Measurements from ENCODE around the gene CAMKV.
"Not testable (repeated sequence)": the region's sequence is repeated elsewhere in the genome, so short reads cannot be mapped to it uniquely, and the experiment has no call there.

Gene CAMKV

GRCh38 chr3:49855662-49856061 is 14.0 kb downstream of the CAMKV start:
- DNase-seq (ENCODE audit: low read depth, low spot score) = no peak

- no peak for DNase-seq (ENCODE audit: low read depth, low spot score)
Observed at GRCh38 chr3:49845694-49846093, 24.0 kb downstream of the CAMKV start.

- no peak for DNase-seq (ENCODE audit: low read depth, low spot score)
Observed at GRCh38 chr3:49844464-49845183, 25.1 kb downstream of the CAMKV start.

DNA sequence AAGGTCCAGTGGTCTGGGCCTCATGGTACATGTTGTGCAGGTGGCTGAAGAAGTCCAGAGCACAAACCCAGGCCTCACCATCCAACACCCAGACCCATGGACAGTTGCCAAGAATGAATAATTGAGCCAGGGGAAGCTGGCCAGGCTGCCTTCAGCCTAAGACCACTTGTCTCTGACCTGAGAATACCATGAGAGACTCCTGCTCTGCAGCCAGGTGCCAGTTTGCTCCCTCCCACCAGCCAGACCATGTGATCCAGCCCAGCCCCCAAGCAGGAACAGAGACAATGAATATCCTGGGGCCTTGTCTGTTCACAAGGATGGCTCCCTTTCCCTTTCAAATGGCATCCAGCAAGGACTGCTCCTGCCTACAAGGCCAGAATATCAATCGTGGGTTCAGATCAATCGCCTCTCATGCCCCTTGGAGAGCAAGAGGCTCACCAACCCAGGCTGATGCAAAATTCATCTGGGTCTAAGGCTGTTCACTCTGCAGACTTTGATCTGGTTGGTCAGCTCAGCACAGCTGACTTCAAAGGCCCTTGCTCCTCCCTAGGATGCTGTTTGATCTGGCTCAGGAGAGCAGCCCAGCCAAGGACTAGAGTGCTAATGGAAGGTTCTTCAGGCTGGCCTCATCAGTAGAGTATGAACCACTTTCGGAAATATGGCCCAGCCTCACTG is 26.7 kb downstream of the CAMKV start:
- DNase-seq (ENCODE audit: low read depth, low spot score) = no peak

DNA sequence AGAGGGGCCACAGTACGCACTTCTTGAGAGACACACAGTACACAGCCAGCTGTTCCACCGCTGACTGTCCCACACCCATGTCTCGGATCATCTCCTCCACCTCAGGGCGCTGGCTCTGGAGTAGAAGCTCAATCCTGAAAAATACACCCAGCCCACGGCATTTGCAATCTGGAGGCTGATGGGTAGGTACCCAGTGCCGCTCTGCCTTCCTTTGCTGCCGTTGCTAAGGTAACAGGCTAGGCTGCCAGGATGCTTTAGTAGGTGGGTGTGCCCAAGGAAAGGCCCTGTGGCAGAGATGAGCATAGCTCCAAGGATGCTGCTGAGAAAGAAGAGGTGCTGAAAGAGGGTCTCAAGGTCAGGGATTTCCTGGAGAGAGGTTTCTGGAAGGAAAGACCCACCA is 27.9 kb downstream of the CAMKV start:
- no peak for DNase-seq (ENCODE audit: low read depth, low spot score)

GRCh38 chr3:49841126-49841696 is 28.5 kb downstream of the CAMKV start:
- DNase-seq (ENCODE audit: low read depth, low spot score) = peak; percentile 25

DNA sequence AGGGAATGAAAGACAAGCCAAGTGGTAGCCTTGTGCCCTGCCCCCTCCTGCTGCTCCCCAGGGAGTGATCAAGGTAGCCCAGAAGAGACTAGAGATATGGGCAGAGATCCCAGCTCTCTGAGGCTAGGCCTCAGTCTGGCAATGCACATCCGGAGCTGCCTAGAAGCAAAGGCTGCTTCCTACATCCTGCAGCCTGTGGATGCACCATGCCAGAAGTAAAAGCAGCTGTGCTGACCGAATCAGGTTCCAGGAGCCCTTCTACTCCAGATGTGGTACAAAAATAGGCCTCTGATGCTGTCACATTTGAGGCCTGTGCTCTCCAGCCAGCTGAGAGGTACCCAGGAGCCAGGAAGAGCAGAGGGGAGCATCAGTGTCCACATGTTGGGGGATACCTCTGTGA is 29.3 kb downstream of the CAMKV start:
- no peak for DNase-seq (ENCODE audit: low read depth, low spot score)

DNA sequence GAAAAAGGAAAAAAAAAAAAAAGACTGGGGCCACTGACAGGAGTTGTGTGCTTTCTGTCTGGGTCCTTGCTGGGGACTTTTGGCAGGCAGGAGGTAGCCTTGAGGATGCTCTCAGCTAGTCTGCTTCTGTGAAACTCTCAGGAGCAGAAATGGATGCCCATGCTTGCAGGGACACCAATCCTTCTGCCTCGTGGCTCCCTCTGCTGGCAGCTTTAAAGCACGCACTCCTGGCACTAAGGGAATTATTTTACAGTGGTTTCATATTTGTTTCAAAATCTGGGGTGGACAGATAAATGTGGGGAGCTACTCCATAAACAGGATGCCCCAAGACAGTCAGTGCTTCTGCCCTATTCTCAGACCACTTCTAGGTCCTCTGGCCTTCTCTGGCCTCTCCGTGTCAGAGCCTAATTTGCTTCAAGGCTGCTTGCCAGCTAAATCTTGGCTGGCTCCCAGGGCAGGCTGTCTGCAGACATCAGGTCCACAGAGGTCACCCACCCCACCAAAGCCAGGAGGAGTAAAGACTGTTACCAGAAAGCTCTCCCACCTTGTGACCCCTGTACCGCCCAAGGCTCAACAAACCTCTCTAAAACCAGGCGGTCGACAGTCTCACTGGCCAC is 30.4 kb downstream of the CAMKV start:
- peak; percentile 28 for DNase-seq (ENCODE audit: low read depth, low spot score)

DNA sequence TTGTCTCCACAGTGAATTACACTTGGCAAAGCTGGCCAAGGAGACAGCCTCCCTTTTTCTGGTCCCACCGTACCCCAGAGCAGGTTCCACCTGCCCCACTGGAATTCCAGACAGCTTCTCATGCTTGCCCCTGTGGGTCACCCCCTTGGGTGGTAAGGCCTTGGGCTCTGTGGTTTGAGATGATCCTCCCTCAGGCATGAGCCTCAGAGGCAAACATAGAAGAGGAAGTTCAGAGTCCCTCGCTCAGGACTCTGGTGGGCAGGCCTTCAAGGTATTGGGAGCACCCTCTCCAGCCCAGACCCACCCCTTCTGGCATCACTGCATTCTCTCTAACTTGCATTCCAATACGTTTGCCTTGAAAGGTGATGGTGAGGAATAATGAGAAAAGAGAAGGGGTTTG is 38.4 kb downstream of the CAMKV start:
- DNase-seq (ENCODE audit: low read depth, low spot score) = no peak

DNA sequence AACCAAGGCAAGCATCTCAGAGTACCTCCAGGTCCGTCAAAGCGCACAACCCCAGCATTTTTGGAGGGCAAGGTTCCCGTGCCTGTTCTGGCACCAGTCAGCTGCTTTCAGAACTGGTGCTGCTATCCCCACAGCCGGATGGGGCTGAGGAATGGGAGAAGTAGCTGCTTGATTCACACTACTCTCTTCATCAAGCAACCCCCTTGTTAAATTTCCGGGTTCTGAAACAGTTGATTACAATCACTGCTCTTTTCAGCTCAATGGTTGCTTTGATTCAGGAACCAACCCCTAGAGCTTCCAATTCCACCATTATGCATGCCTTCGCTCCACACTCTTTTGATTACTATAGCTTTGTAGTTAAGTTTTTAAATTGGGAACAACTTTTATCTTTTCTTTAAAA is 43.7 kb downstream of the CAMKV start:
- DNase-seq (ENCODE audit: low read depth, low spot score) = no peak

- not testable (repeated sequence) for DNase-seq (ENCODE audit: low read depth, low spot score)
Observed at GRCh38 chr3:49823131-49823530, 46.6 kb downstream of the CAMKV start.

DNA sequence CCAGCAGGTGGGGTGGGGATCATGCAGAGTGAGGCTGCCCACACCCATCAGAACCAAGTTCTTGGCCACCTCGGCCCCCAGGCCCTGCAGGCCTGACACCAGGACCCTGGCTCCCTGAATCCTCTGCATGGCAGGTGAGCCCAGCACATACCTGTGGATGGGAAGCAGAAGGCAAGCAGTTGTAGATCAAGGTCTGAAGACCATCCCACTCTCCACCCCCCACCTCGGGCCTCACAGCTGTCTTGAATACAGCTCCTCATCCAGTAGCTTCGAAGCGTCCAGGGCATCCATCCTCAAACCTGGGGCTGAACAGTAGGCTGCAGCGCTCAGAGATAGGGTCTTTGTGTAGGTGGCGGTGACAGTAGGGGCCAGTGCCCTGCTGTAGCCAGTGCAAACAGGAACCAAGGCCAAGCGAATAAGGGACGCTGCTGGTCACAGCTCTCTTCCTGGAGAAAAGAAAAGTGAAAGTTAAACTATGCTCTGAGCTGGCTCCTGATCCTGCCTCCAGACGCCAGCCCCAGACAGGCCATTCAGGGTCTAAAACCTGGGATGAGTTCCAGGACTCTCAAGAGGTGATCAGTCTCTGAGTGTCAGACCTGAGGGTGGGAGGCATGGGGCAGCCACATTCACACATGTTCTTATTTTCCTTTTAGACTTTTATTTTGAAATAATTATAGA is 56.1 kb downstream of the CAMKV start, which contains the start of gene UBA7:
Gene UBA7 (minus strand): TSS at position 457 of the 678 bp plus-strand sequence. CDS start 166 bp downstream, at position 291.
- no peak for DNase-seq (ENCODE audit: low read depth, low spot score)

- no peak for DNase-seq (ENCODE audit: low read depth, low spot score)
Observed at GRCh38 chr3:49812916-49813496, 56.7 kb downstream of the CAMKV start.
